ENCODE measurements around the gene MYBPH. TPM values are rescaled to one million over a fixed set of nuclear protein-coding genes. Genes with fewer than 3 reads are reported as not detected.

The MYBPH gene
- total RNA-seq (2022; extraction: Qiagen RNA extraction; ENCODE audit: low read depth) = not detected in 5 replicates

DNA sequence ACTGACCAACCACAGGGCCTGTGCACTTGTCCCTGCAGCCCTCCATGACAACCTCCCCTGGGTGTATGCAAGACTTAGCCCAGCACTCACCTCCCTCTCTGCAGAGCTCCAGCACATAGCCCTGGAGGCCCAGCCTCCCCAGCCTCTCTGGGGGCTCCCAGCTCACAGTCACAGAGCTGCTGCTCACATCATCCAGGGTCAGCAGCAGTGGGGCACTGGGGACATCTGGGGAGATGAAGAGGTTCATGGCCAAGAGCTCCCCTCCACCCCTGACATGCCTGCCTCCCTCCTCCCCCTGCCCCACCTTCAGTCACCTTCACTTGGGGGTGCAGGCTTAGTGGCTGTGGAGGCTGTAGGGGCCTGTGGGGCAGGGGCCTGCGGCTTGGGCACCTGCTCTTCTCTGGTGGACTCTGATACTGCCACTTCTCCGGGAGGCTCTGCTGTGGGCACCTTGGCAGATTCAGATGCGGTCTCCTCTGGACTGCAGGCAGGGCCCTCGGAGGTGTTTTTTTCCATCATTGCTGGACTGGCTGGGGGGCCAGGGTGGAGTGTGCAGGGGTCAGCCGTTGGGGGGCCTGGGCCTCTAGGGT is at the start of gene MYBPH:
MYBPH (minus strand) TSS at position 590 of the 590 bp plus-strand sequence; CDS start at position 519, 71 bp downstream.

DNA sequence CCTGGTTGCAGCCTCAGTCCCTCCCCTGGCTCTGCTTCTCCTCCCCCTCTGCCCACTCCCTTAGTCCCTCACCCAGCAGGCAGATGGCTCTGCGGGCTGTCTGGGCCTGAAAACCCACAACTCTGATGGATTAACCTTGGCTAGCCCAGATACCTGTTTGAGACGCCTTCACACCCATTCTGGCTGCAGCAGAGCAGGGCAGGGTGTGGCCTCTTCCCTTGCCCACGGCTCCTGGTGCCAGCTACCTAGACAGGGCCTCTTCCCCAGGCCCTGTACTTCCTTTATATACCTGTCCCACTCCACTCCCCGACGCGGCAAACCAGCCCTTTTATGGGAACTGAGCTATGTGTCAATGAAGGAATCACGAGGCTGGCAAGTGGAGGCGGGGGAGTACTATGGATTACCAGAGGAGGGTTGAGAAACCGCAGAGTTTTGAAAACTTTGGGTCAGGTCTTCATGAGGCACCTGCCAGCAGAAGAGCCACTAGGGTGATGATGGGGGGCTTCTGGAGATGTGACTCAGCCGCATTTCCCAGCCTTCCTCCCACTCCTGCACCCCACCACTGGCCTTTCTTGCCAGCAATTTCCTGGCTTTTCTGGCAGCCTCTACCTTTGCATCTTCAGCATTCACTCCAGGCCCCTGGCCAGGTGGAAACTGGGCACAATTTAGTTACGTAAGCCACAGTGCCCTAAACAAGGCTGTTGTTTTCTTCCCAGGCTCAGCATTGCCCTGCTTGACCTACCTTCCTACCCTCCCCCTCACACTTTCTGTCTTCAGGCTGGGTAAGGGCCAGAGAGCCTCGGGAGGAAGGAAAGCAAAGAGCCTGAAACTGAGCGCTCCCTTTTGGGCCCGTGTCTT is 11.0 kb upstream of the MYBPH start, which contains the start of gene CHI3L1:
CHI3L1 (minus strand) TSS at position 259 of the 858 bp plus-strand sequence; CDS start at position 178, 81 bp downstream.

DNA sequence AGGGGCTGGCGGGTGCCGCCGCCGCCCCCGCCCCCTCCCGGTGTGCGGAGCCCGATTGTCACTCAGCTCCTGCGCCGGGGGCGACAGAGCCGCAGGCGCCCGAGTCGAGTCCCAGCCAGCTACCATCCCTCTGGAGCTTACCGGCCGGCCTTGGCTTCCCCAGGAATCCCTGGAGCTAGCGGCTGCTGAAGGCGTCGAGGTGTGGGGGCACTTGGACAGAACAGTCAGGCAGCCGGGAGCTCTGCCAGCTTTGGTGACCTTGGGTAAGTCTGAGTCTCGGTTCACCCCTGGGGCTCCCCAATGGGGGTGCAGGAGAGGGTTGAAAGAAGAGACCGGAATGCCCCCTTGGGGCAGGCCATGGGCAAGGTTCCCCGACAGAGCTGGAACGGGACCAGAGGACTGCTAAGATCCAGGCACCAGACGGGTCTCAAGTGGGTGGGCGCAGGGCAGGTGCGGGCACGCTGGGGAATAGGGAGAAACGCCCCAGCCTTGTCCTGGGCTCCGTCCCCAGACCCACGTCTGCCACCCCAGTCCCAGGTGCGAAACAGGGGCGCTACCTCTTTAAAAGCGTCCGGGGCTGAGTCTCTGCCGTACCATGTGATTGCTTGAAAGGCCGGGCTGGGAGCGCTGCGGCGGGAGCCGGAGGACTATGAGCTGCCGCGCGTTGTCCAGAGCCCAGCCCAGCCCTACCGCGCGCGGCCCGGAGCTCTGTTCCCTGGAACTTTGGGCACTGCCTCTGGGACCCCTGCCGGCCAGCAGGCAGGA is 47.8 kb downstream of the MYBPH start, which contains the start of gene ADORA1:
ADORA1 (plus strand) TSS at position 61 of the 765 bp plus-strand sequence. CDS start 1,116 bp downstream, outside the sequence.

Other genes starting within 250 kb of the MYBPH start
- 15.3 to 18.4 TPM (median 16.7 TPM) in 5 replicates for gene KLHL12, start 248.6 kb downstream of the MYBPH start, total RNA-seq (2022; extraction: Qiagen RNA extraction; ENCODE audit: low read depth)
- 59.5 to 67.0 TPM (median 64.1 TPM) in 5 replicates for gene ADIPOR1, start 217.5 kb downstream of the MYBPH start, total RNA-seq (2022; extraction: Qiagen RNA extraction; ENCODE audit: low read depth)
- 21.2 to 22.9 TPM (median 21.5 TPM) in 5 replicates for gene CYB5R1, start 208.6 kb downstream of the MYBPH start, total RNA-seq (2022; extraction: Qiagen RNA extraction; ENCODE audit: low read depth)
- gene TMEM183A, start 168.5 kb downstream of the MYBPH start, total RNA-seq (2022; extraction: Qiagen RNA extraction; ENCODE audit: low read depth) = 46.8 to 52.1 TPM (median 49.3 TPM) in 5 replicates
- gene PPFIA4, start 149.3 kb downstream of the MYBPH start, total RNA-seq (2022; extraction: Qiagen RNA extraction; ENCODE audit: low read depth) = 0.19 to 0.67 TPM (median 0.51 TPM) in 5 replicates
- not detected in 5 replicates for gene MYOG, start 89.8 kb downstream of the MYBPH start, total RNA-seq (2022; extraction: Qiagen RNA extraction; ENCODE audit: low read depth)
- gene ADORA1, start 48.1 kb downstream of the MYBPH start, total RNA-seq (2022; extraction: Qiagen RNA extraction; ENCODE audit: low read depth) = 0.73 to 1.3 TPM (median 1.2 TPM) in 5 replicates
- not detected in 5 replicates for gene CHI3L1, start 10.9 kb upstream of the MYBPH start, total RNA-seq (2022; extraction: Qiagen RNA extraction; ENCODE audit: low read depth)
- gene CHIT1, start 53.8 kb upstream of the MYBPH start, total RNA-seq (2022; extraction: Qiagen RNA extraction; ENCODE audit: low read depth) = not detected in 5 replicates
- 10.8 to 14.6 TPM (median 14.5 TPM) in 5 replicates for gene BTG2, start 129.7 kb upstream of the MYBPH start, total RNA-seq (2022; extraction: Qiagen RNA extraction; ENCODE audit: low read depth)
- gene FMOD, start 175.3 kb upstream of the MYBPH start, total RNA-seq (2022; extraction: Qiagen RNA extraction; ENCODE audit: low read depth) = 0.09 to 0.10 TPM in 2 of 5 replicates, not detected in the others

Data from A549 treated with RU486 at 1 μM for 4 hours (cell line).